Bronchial epithelial cell (primary cell): ENCODE results near the gene MTFMT. TPM values are rescaled to one million over a fixed set of nuclear protein-coding genes. Genes with fewer than 3 reads are reported as not detected.

Experiments used
- DNase-seq: peaks from one replicate; pipeline ENCODE4 v3.0.0-alpha.2; 2010; ENCODE audit warnings: low read depth
- FAIRE-seq: peaks from 2 replicates; lab custom pipeline; 2011; peaks lifted over from hg19 to GRCh38; lab: Jason Lieb, UNC
- H3K27me3 ChIP-seq: 2 replicates; pipeline ENCODE4 v1.5.1; 2011; ENCODE audit warnings: low read length; ENCODE audit not compliant: control insufficient read depth, insufficient read depth
- H3K36me3 ChIP-seq: 2 replicates; pipeline ENCODE4 v1.5.1; 2011; ENCODE audit warnings: low read length; ENCODE audit not compliant: control insufficient read depth, insufficient read depth
- H3K4me3 ChIP-seq: 2 replicates; pipeline ENCODE4 v1.5.1; 2011; ENCODE audit warnings: mild to moderate bottlenecking, low read depth, low read length, control low read depth
- total RNA-seq: library from RNA; depleted of rRNA; stranded (reverse); fragments of >200 nt; gene quantifications from 2 replicates; pipeline ENCODE4 v1.2.1, GENCODE V29; 2014
- TF ChIP-seq, protein P1 (sequence below): IDR thresholded peaks from 2 replicates; pipeline ENCODE4 v1.5.1; 2011; ENCODE audit warnings: mild to moderate bottlenecking, moderate library complexity, low read length, control low read depth, inconsistent platforms; ENCODE audit not compliant: insufficient read depth, severe bottlenecking

The MTFMT gene
- total RNA-seq, 1 donor from 2014 or later, result 17.4 TPM

DNA sequence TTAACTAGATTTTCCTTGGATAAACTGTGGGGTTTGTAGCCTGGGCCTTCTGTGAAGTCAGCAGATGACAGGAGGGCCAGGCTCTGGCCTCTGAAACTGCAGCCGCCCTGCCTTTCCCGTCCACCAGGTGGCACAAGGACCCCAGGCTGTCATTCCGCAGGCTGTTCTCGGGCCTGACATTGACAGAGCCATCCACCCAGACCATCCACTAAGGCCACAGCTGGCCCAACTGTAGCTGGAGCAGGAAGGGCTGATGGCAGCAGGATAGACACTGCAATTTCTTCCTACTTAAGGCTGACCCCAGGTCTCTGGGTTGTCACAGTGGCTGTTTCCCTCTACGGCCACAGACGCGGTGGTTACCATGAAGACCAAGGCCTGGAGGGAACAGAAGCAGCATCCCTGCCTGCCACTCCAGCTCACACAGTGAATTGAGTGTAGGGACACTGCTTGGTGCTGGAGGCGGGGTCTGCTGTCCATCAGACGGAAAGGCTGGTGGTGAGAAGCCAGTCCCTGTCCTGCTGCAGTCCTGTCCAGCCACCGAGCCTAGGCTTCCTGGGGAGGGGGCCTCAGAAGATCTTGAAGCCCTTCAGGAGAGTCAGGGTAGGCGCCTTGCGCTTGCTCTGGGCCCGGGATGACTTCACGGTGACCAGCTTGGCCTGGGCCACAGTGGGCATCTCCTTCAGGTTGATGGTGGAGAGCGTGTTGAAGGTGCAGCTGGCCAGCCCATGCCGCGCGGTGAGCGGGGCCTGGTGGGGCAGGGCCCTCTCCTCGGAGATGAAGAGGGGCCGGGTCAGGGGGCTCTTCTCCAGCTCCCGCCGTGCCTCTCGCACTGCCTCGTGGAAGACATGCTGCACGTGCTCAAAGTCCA, 25.1 kb upstream of the MTFMT start:
- peak; percentile 34 for DNase-seq
- no peaks in the 10 kb centered on the region for H3K36me3 ChIP-seq
- no peak overlapping the region for H3K4me3 ChIP-seq
- FAIRE-seq, result no peak
- H3K27me3 ChIP-seq, result no peaks in the 10 kb centered on the region
- TF ChIP-seq, protein P1, sequence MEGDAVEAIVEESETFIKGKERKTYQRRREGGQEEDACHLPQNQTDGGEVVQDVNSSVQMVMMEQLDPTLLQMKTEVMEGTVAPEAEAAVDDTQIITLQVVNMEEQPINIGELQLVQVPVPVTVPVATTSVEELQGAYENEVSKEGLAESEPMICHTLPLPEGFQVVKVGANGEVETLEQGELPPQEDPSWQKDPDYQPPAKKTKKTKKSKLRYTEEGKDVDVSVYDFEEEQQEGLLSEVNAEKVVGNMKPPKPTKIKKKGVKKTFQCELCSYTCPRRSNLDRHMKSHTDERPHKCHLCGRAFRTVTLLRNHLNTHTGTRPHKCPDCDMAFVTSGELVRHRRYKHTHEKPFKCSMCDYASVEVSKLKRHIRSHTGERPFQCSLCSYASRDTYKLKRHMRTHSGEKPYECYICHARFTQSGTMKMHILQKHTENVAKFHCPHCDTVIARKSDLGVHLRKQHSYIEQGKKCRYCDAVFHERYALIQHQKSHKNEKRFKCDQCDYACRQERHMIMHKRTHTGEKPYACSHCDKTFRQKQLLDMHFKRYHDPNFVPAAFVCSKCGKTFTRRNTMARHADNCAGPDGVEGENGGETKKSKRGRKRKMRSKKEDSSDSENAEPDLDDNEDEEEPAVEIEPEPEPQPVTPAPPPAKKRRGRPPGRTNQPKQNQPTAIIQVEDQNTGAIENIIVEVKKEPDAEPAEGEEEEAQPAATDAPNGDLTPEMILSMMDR, result peak; percentile 93

DNA sequence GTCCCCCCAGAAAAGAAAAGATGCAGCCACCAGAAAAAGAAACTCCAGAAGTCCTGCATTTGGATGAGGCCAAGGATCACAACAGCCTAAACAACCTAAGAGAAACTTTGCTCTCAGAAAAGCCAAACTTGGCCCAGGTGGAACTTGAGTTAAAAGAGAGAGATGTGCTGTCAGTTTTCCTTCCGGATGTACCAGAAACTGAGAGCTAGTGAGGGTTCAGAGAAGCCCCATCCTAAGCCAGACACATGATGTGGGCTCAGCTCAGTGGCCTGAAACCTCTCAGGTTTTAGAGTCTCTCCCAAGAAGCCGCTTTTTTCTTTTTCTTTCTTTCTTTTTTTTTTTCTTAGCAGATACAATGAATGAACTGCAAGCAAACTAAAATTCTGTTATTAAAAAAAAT, 23.5 kb upstream of the MTFMT start:
- H3K36me3 ChIP-seq, result no peaks in the 10 kb centered on the region
- FAIRE-seq, result no peak
- DNase-seq, result no peak
- no peak overlapping the region for H3K4me3 ChIP-seq
- TF ChIP-seq, protein P1, result no peak
- H3K27me3 ChIP-seq, result no peaks in the 10 kb centered on the region

DNA sequence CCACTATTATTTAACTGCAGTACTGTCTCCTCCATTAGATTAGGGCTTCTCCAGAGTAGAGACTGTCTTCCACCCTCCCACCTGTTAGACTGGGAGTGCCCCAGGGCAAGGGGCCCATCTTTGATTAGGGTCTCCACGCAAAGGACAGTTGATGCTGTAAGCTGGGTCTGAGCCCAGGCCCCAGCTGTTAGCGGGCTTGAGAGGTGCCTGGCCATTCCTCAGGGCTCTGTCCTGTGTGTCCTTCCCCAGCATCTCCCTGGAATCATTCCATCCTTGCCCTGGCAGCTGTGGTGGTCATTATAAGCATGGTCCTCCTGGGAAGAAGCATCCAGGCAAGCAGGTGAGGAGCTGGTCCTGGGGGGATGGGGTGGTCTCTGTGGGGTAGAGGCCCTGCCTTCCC, 21.8 kb upstream of the MTFMT start:
- Histone ChIP-seq H3K27me3 (no peaks in the 10 kb centered on the region), H3K4me3 (no peak overlapping the region), H3K36me3 (no peaks in the 10 kb centered on the region)
- no peak for FAIRE-seq
- no peak for DNase-seq
- TF ChIP-seq, protein P1, result no peak

DNA sequence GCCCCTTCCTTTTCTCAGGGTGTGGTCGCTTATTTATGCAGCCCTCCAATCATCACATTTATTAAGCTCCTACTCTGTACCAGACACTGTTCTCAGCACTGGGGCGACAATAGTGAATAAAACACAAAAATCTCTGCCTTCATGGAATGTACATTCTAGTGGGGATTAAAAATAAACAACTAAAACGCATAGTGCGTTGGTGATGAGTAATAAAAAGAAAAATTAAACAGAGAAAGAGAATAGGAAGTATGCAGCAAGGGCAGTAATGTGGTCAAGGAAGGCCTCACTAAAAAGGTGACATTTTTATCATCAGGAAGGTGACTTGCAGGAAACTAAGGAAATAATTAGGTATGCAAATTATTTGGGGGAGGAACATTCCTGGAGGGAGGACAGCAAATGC, 20.8 kb upstream of the MTFMT start:
- Histone ChIP-seq H3K27me3 (no peaks in the 10 kb centered on the region), H3K36me3 (no peaks in the 10 kb centered on the region), H3K4me3 (no peak overlapping the region)
- TF ChIP-seq, protein P1, result no peak
- DNase-seq (no peak), FAIRE-seq (no peak)

DNA sequence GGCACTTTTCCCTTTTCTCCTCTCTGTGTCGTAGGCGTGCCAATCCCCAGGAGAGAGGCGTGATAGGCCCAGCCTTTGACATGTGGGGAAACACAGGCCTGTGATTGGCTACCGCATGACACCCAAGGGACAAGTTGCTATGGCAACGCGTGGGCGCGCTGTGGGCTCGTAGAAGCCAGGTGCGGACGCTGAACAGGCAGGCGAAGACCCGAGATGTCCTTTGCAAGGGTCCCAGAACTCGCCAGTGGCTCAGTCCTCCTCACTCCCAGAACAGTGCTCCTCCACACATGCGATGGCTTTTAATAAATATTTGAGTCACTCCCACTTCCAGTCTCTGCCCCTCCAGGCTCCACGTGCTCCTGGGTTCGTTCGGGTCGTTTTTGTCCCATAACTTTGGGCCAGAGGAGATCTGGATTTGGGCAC, 20.0 kb upstream of the MTFMT start:
- H3K4me3 ChIP-seq, result peak overlapping the region; percentile 33
- no peaks in the 10 kb centered on the region for H3K27me3 ChIP-seq
- DNase-seq (peak; percentile 91), FAIRE-seq (no peak)
- H3K36me3 ChIP-seq, result no peaks in the 10 kb centered on the region
- TF ChIP-seq, protein P1, result no peak
